HG02588 (cell line): ENCODE data around the gene CYP2W1.
"Not testable (repeated sequence)": the region's sequence is repeated elsewhere in the genome, so short reads cannot be mapped to it uniquely, and the experiment has no call there.

ENCODE experiments used
- ATAC-seq: cut with Tn5 transposase; IDR thresholded peaks from one replicate; pipeline ENCODE4 v1.9.1; 2021; ENCODE audit warnings: mild to moderate bottlenecking, moderate library complexity; ENCODE audit not compliant: unreplicated experiment

CYP2W1 gene, protein sequence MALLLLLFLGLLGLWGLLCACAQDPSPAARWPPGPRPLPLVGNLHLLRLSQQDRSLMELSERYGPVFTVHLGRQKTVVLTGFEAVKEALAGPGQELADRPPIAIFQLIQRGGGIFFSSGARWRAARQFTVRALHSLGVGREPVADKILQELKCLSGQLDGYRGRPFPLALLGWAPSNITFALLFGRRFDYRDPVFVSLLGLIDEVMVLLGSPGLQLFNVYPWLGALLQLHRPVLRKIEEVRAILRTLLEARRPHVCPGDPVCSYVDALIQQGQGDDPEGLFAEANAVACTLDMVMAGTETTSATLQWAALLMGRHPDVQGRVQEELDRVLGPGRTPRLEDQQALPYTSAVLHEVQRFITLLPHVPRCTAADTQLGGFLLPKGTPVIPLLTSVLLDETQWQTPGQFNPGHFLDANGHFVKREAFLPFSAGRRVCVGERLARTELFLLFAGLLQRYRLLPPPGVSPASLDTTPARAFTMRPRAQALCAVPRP

DNA sequence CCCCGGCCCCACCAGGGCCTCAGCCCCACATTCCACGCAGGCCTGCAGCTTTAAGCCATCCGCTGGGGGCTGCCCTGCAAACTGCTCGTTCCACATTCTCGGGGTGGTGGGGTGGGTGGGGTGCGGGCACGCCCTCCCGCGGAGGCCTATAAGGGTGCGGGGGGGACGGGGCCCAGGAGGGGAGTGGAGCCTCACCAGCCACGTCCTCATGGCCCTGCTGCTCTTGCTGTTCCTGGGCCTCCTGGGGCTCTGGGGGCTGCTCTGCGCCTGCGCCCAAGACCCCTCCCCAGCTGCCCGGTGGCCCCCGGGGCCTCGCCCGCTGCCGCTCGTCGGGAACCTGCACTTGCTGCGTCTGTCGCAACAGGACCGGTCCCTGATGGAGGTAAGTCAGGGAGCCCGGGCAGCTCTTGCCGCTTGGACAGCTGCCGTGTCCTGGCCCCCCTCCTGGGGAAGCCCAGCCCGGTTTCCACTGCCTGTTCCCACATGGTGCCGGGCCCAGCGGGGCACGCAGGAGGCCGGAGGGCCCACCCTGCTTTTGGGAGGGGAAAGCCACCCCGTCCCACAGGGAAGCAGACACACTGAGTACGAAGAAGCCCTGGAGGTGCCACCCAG is at the start of gene CYP2W1:
CYP2W1 (plus strand) TSS at position 178 of the 612 bp plus-strand sequence; CDS start at position 209, 31 bp downstream.
- ATAC-seq, result no peak

DNA sequence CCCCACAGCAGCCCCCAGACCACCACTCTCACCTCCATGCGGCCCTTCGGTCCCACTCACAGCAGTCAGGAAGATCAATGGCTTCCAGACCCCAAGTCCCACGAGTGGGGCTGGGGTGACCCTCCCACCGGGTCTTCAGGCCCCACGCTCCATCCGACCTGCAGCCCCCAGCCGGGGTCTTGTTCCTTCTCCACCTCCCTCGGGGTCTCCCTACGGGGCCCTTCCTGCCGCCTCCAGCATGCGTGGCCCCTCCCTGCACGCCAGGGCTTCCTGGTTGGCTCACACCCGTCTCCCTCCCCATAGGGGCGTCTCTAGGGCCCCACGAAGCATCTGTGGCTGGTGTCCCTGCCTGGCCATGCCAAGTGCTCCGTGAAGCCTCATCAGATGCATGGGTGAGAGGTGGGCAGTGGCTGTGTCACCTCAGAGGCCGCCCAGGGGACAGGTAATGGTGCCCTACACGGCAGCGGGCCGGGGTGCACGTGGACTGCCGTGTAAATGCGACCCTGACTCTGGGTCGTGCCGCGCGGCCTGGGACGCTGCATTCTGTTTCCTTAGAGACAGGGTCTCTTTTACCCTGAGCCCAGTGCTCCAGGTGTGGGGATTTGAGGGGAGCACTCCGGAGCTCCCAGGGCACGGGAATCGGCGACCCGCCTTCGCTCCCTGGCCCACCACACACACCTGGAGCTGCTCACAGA is 48.4 kb upstream of the CYP2W1 start:
- ATAC-seq, result no peak

DNA sequence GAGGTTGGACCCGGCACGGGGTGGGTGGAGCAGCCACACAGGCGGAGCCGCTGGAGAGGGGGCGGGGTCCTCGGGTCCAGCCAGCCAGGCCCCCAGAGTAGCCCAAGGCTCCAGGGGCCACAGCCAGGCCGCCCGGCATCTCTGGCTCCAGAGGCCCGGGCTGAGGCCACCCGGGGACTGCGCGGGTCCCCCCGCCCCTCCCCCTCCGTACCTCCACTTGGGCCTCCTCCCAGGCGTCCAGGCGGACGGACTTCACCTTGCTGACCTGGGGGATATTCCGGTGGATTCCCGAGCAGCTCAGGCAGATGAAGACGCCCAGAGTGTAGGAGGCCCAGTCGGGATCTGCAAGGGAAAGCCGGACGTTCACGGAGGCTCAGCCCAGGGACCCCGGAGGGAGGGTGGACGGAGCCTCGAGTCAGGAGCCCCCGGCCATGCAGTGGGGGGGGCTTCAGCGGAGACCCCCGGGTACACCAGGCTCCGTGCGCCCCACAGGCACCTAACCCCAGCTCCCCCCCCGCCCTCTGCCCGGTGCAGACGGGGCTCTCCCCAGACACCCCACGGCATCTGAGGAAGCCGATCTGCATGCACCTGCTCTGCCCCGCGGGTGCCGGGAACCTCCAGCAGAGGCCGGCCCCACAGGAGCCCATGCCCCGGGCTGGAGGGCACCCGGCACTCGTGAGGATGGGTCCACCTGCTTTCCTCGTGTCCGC is 47.7 kb upstream of the CYP2W1 start:
- ATAC-seq, result no peak

DNA sequence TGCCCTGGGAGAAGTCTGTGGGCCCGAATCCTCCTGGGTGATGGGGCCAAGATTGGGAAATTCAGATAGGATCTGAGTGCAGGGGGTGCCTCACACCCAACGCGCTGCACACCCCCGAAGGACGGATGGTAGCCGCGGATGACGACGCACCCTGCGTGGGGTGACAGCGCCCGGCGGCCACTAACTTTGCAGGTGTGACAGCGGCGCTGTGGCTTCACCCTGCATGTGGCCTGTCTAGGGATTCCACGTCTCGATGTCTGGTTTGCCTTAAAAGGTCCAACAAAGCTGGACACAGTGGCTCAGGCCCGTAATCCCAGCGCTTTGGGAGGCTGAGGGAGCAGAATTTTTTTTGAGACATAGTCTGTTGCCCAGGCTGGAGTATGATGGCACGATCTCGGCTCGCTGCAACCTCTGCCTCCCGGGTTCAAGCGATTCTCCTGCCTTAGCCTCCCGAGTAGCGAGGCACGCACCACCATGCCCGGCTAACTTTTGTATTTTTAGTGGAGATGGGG is 47.1 kb upstream of the CYP2W1 start:
- no peak for ATAC-seq

DNA sequence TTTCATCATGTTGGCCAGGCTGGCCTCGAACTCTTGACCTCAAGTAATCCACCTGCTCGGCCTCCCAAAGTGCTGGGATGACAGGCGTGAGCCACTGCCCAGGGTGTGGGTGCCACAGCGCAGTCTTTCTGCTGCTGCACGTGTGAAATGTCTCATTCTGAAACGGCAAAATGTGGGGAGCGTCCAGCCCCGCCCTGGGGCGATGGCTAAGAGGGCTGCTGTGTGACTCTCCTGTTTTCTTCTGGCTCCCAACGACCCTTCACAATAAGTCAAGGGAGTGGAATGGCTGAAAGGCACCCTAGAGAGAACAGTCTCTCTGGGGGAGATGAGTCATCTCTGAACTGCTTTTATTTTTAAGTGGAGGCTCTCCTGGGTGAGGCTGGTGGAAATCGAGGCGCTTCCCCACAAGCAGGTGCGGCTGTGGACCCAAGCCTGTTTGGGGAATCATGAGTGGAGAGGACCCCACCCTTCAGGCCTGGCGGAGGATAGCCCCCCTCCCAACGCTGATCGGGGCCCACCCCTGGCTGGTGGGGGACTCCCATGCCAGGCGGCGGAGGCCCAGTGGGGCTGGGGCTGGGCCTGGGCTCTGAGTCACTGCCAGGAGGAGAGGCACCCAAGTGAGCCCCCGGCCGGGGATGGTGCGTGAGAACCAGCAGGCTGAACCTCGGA is 46.5 kb upstream of the CYP2W1 start:
- ATAC-seq, result peak; percentile 77

DNA sequence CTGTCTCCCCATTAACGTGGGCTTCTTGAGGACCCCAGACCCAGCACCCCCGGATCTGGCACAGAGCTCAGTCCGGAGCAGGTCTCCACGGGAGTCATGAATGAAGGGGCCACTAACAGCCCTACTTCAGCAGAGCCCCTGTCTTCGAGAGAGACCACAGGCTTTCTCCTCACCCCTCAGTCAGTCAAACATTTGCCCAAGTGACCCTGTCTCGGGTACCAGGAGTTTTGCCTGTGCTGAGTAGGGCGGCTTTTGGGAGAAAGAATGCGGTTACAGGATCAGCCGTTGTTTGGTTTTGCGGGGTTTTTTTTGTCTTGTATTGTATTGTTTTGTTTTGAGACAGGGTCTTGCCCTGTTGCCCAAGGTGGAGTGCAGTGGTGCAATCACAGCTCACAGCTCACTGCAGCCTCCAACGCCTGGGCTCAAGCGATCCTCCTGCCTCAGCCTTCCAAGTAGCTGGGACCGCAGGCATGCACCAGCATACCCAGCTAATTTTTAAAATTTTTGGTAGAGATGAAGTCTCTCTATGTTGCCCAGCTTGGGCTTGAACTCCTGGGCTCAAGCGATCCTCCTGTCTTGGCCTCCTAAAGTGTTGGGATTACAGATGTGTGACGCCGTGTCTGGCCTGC is 45.0 kb upstream of the CYP2W1 start:
- ATAC-seq, result no peak

DNA sequence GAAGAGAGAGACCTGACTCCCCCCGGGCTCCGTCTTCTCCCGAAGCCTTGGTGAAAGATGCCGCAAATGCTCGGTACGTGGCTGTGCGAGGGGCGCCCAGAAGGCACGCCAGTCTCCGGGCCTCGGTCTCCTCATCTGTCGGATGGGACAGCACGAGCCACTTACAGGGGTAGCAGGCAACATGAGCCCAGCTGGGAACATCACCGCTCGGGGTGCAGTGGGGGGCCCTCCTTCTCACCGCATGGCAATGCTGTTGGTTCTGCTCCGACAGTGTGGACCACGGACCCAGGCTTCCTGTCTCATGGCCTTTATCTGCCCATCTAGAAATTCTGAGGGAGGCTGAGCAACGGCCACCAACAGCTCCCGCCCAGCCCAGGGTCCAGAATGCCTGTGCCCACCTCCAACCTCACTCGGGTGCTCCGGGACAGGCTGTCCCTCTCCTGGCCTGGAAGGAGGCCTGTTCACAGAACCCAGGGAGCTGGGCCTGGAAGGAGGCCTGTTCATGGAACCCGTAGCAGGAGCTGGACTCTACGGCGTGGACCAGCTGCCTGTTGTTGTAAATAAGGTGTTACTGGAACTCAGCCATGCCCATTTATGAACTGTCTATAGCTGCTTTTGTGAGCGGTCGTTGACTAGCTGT is 44.3 kb upstream of the CYP2W1 start:
- ATAC-seq, result no peak

DNA sequence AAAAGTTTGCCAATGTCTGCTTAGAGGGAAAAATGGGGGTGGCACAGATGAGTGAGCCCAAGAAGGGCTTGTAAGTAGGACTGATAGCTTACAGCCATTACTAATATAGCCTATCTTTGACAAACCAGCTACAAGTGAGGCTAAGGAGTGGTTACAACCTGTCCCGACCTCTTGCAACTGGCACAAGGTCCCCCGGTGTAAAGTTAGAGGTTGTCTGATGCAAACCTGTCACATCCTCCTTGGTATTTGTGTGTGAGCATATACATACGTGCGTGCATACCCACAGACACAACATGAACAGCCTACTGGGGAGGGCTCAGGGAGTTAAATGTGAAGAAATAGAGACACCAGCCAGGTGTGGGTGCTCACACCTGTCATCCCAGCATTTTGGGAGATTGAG is 43.1 kb upstream of the CYP2W1 start:
- no peak for ATAC-seq

DNA sequence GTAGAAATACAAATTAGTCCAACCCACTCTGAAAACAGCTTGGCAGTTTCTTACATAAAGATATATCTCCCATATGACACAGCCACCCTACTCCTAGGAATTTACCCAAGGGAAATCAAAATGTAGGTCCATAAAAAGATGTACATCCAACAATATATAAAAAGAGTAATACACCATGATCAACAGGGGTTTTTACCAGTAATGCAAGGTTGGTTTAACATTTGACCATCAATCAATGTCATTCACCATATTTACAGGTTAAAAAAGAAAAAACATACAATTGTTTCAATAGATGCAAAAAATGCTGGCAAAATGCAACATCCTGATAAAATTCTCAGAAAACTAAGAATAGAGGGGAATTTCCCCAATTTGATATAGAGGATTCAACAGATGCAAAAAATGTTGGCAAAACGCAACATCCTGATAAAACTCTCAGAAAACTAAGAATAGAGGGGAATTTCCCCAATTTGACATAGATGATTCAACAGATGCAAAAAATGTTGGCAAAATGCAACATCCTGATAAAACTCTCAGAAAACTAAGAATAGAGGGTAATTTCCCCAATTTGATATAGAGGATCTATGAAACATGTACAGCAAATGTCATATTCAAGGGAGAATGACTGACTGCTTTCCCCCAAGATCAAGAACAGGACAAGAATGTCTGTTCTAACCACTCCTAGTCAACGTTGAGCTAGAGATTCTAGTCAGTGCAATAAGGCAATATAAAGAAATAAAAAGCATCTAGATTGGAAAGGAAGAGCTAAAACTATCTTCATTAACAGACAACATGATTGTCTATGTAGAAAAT is 42.2 kb upstream of the CYP2W1 start:
- ATAC-seq, result no peak

DNA sequence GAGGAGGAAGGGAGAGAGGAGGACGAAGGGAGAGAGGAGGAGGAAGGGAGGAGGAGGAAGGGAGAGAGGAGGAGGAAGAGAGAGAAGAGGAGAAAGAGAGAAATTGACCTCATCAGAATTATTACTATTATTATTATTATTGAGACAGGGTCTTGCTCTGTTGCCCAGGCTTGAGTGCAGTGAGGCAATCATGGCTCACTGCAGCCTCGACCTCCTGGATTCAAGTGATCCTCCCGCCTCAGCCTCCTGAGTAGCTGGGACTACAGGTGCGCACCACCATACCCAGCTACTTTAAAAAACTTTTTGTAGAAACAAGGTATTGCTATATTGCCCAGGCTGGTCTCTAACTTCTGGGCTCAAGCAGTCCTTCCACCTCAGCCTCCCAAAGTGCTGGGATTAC is 39.2 kb upstream of the CYP2W1 start:
- not testable (repeated sequence) for ATAC-seq

DNA sequence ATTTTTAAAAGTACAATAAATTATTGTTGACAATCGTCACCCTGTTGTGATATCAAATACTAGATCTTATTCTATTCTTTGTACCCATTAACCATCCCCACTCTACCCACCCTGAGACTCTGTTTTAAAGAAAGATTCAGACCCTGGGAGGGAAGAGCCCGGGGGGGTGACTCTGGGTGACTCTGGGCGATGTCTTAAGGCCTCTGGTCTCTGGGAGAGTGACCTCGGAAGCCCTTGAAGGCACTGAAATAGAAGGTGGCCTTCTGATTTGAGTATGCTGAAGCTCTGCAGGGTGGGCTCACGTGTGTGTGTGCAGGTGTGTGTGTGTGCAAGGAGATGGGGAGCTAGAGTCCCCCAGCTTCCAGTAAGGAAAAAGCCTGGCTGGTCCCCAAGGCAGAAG is 38.2 kb upstream of the CYP2W1 start:
- ATAC-seq, result no peak

DNA sequence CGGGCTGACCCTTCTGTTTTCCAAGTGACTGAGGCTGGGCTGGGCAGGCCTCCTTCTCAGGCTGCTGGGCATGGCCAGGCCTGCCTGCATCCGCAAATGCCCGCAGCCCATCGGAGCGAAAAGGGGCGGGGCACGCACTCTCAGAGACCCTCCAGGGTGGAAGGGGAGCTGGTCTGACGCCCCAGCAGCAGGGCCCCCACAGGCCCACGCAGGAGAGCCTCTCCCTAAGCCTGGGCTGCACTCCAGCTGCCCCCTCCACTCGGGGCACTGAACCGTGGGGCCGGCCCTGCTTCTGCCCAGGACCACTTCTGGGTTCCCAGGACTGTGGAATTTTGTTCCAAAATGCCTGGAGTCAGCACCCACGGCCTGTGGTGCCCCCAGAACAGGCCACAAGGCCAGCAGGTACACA is 37.8 kb upstream of the CYP2W1 start:
- no peak for ATAC-seq

DNA sequence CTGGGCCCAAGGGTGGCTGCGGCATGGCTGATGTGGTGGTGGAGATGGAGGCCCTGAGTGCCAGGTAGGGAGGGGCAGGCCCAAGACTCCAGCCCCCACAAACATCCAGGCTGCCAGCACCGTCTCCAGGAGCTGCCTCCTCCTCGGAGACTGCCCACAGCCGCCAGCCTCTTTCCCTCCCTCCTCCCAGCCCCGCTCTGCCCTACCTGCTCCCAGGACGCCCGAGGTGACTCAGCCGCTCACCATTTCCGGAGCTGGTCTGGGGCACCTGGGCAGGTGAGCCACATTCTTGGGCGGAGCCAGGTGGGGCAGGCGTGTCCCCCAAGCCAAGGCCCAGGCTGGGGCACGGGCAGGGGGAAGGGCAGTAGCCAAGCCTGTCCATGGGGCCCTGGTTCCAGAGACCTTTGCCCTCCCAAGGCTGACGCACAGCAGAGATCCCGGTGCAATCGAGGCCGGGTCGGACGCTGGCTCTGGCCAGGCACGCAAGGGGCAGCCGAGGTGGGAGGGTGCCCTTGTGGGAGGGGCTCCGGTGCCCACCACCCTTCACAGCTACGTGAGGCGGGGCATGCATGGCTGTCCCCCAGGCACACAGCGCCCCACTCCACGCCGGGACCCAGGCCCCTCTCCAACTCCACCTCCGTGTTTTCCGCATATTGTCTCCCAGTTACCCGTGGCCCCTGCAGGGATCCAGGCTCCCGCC is 37.3 kb upstream of the CYP2W1 start:
- no peak for ATAC-seq

DNA sequence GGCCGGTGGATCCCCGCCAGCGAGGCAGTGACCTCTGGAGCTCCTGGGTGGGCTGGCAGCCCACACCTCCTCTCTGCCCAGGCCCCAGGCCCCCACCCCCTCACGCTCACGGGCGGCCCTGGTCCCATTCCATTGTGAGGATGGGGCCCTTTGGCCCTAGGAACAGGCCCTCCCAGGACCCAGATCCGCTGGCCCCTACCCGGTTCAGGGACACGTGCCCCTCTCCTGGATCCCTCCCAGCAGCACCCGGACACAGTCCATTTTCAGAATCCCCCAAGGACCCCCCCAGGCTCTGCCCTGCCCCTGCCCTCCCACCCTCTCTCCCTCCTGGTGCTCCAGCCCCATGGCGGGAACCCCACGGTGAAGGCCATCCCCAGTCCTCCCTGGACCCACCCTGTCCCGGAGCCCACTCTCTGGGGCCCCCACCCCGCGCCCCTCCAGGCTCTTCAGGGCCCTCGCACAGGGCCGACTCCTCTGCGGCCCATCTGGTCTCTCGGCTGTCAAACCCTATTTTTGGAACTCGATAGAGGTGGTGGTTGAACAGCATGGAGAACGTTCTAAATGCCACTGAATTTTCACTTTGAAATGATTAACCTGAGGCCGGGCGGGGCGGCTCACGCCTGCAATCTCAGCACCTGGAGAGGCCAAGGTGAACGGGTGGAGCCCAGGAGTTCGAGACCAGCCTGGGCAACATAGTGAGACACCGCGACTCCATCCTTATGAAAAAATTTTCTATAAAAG is 36.6 kb upstream of the CYP2W1 start:
- no peak for ATAC-seq

DNA sequence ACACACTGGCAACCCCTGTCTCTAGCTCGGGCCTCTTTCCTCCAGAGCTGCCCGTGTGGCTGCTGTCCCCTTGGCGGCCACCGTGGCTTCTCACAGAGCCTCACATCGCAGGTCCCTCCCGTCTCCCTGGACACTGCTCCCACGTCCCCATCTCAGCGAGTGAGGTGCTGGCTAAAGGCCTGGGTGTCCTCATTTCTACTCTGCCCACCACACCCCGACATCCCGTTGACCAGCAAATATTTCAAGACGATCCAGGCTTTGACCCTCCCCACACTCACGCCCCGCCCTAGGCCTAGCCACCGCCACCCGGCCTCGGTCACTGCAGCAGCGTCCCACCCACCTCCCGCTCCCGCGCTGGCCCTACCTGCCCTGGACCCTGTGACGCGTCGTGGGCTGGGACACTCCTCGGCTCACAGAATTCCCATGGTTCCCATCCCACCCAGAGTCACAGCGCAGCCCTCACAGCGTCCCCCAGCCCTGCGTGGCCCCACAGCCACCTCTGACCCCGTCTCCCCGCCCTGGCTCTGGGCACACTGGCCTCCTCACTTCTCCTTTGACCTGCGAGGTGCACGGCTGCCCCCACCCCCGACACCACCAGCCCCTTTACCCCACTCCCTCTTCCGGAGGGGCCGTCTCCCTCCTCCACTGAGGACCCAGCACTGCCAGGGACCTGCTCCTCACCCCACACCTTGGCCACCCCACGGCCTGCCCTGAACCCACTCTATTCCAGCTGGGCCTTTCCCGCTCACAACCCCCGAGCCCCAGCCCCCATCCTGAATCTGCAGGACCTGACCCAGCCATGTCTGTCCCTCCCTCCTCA is 35.4 kb upstream of the CYP2W1 start:
- ATAC-seq, result no peak
